Ascending aorta (tissue), 2 donors: ENCODE measurements around the gene RASD1. TPM values are rescaled to one million over a fixed set of nuclear protein-coding genes. Genes with fewer than 3 reads are reported as not detected.
"Not testable (repeated sequence)": the region's sequence is repeated elsewhere in the genome, so short reads cannot be mapped to it uniquely, and the experiment has no call there.

ENCODE experiments used
- DNase-seq, 2 donors: peaks; one replicate each; pipeline ENCODE4 v3.0.0-alpha.2; 2019; ENCODE audit warnings: low spot score in 2 of 2
- H3K27ac ChIP-seq, 2 donors: fragments of 200-600 bp; sonication (generic); one replicate each; pipeline ENCODE4 v1.5.1; 2016 to 2017; ENCODE audit warnings: mild to moderate bottlenecking in 1 of 2
- H3K27me3 ChIP-seq: fragments of 200-600 bp; sonication (generic); one replicate; pipeline ENCODE4 v1.5.1; 2017
- H3K36me3 ChIP-seq, 2 donors: fragments of 200-600 bp; sonication (generic); one replicate each; pipeline ENCODE4 v1.5.1; 2016
- H3K4me1 ChIP-seq, 2 donors: fragments of 200-600 bp; sonication (generic); one replicate each; pipeline ENCODE4 v1.5.1; 2016 to 2017; ENCODE audit warnings: mild to moderate bottlenecking in 1 of 2
- H3K4me3 ChIP-seq, 2 donors: fragments of 200-600 bp; sonication (generic); one replicate each; pipeline ENCODE4 v1.5.1; 2016 to 2017; ENCODE audit warnings: mild to moderate bottlenecking in 1 of 2
- H3K9me3 ChIP-seq, 2 donors: fragments of 200-600 bp; sonication (generic); one replicate each; pipeline ENCODE4 v1.5.1; 2016
- intact Hi-C: fragments of 100-400 bp; cut with DNase I; formaldehyde crosslinking; loops from one replicate; pipeline ENCODE4 v1.15.1; 2023
- total RNA-seq: library from RNA; depleted of rRNA; stranded (reverse); fragments of >200 nt; gene quantifications from one replicate; pipeline ENCODE4 v1.1.0, GENCODE V29; 2016
- TF ChIP-seq, protein P1 (sequence below), 3 experiments: fragments of 200-600 bp in 2 of 3; fragments of 450-650 bp in 1 of 3; sonication (generic) in 2 of 3; IDR thresholded peaks; one replicate each; pipeline ENCODE4 v1.5.1; 2016 to 2019; ENCODE audit warnings: antibody characterized with exemption in 3 of 3, mild to moderate bottlenecking in 1 of 3, moderate library complexity in 1 of 3

RASD1 gene
- total RNA-seq, 1 donor from 2014 or later, result 293 TPM

DNA sequence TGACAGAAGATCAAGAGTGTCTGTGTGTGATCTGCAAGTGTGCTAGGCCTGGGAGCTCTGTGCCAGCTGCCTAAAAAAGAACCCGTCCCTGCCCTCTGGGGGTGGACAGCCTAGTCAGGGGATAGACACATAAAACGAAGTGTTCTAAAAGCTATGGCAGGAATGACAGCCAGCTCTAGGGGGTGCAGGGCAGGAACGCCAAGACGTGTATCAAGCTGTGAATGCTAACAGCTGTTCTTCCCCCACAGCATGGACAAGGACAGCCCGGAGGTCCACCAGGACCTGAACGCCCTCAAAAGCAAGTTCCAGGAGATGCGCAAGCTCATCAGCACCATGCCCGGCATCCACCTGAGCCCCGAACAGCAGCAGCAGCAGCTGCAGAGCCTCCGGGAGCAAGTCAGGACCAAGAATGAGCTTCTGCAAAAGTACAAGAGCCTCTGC lies 5.1 kb downstream of the RASD1 start:
- Histone ChIP-seq H3K27ac (no peak overlapping the region), H3K4me3 (no peak overlapping the region), H3K9me3 (no peaks in the 10 kb centered on the region), H3K4me1 (peaks cover 3 to 8% of the 10 kb centered on the region in 2 donors), H3K36me3 (peaks cover 22 to 34% of the 10 kb centered on the region in 2 donors), H3K27me3 (no peaks in the 10 kb centered on the region)
- intact Hi-C loops, result loop anchor here (10.0 kb wide), 1 partner anchor 544 kb away; the partner anchor contains the start of genes ATPAF2 and GID4
- no peak for DNase-seq
- TF ChIP-seq, protein P1, sequence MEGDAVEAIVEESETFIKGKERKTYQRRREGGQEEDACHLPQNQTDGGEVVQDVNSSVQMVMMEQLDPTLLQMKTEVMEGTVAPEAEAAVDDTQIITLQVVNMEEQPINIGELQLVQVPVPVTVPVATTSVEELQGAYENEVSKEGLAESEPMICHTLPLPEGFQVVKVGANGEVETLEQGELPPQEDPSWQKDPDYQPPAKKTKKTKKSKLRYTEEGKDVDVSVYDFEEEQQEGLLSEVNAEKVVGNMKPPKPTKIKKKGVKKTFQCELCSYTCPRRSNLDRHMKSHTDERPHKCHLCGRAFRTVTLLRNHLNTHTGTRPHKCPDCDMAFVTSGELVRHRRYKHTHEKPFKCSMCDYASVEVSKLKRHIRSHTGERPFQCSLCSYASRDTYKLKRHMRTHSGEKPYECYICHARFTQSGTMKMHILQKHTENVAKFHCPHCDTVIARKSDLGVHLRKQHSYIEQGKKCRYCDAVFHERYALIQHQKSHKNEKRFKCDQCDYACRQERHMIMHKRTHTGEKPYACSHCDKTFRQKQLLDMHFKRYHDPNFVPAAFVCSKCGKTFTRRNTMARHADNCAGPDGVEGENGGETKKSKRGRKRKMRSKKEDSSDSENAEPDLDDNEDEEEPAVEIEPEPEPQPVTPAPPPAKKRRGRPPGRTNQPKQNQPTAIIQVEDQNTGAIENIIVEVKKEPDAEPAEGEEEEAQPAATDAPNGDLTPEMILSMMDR (IDR thresholded peaks at IDR 0.05), result no peak

DNA sequence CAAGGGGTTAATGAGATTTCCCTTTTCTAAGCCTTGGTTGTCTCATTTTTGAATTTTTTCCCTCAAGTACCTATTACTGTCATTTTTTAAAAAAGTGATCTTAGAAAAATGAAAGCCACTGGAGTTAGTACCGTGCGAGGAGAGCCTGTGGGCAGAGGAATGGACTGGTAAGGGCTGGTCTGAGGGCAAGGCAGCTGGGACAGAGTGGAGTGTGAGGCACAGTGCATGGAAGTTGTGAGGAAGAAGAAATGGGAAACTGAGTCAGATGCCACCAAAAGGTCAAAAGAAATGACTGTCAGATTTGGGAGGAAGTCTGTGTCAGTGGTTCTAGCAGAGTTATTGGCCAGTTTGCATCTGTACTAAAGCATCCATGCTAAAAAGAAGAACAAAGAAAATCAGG lies 8.2 kb downstream of the RASD1 start:
- intact Hi-C loops, result no loop called here
- H3K9me3 ChIP-seq, result no peaks in the 10 kb centered on the region
- TF ChIP-seq, protein P1 (IDR thresholded peaks at IDR 0.05), result no peak
- H3K27me3 ChIP-seq, result no peaks in the 10 kb centered on the region
- peaks cover 26 to 34% of the 10 kb centered on the region in 2 donors for H3K36me3 ChIP-seq
- no peak for DNase-seq
- no peak overlapping the region for H3K4me3 ChIP-seq
- H3K4me1 ChIP-seq, result no peaks in the 10 kb centered on the region
- H3K27ac ChIP-seq, result no peak overlapping the region

DNA sequence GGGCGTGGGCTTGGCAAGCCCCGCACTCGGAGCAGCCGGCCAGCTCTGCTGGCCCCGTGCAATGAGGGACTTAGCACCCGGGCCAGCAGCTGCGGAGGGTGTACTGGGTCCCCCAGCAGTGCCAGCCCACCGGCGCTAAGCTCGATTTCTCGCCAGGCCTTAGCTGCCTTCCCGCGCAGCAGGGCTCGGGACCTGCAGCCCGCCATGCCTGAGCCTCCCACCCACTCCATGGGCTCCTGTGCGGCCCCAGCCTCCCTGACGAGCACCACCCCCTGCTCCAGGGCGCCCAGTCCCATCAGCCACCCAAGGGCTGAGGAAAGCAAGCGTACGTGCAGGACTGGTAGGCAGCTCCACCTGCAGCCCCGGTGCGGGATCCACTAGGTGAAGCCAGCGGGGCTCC lies 9.8 kb downstream of the RASD1 start:
- H3K4me1 ChIP-seq, DNase-seq, H3K9me3 ChIP-seq, intact Hi-C loops, H3K27me3 ChIP-seq, H3K4me3 ChIP-seq, H3K27ac ChIP-seq: not testable (repeated sequence)
- H3K36me3 ChIP-seq, result peaks cover 10 to 19% of the 10 kb centered on the region in 2 donors

DNA sequence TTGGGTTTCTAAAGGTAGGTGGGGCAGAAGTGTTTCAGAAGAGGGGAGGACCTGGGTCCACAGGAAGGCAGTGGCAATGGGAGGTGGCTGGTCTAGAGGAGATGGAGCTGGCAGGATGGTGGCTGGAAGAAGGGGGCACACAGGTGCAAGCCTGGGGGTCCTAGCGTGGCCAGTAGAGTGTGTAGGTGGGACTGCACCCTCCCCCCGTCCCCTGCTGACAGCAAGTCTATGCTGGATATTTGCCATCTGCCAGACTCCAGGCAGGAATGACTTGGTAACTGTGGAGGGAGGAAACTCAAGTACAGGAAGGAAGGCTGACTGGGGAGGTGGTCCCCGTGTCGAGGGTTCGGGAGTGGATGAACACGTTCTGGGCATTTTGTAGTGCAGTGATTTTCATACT lies 10.8 kb downstream of the RASD1 start:
- intact Hi-C loops, result no loop called here
- TF ChIP-seq, protein P1 (IDR thresholded peaks at IDR 0.05), result no peak
- H3K4me3 ChIP-seq, result no peak overlapping the region
- peaks cover 9 to 15% of the 10 kb centered on the region in 2 donors for H3K36me3 ChIP-seq
- no peaks in the 10 kb centered on the region for H3K27me3 ChIP-seq
- H3K9me3 ChIP-seq, result no peaks in the 10 kb centered on the region
- H3K27ac ChIP-seq, result no peak overlapping the region
- DNase-seq, result no peak
- H3K4me1 ChIP-seq, result no peaks in the 10 kb centered on the region

GRCh38 chr17:17484451-17484899 lies 11.7 kb downstream of the RASD1 start:
- H3K27ac ChIP-seq, result no peak overlapping the region
- no peaks in the 10 kb centered on the region for H3K4me1 ChIP-seq
- TF ChIP-seq, protein P1 (IDR thresholded peaks at IDR 0.05), result no peak
- DNase-seq, result no peak
- no peaks in the 10 kb centered on the region for H3K9me3 ChIP-seq
- intact Hi-C loops, result no loop called here
- no peak overlapping the region for H3K4me3 ChIP-seq
- peaks cover 9 to 15% of the 10 kb centered on the region in 2 donors for H3K36me3 ChIP-seq
- no peaks in the 10 kb centered on the region for H3K27me3 ChIP-seq

DNA sequence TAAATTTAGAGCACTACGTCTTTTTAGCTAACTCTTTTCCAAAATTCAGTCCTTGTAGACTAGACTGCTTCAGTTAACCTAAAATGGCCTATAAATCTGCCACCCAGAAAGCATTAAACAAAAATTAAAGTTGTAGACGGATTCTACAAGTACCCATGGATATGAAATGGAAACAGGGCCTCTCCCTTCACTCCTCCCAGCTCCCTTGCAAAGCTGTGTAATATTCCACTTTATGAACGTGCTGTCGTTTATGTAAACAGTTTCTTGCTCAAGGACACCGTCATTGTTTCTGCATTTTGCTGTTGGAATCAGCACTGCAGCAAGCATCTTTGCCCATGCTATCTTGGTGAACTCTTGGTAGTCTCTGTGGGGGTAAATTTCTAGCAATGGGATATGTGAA lies 14.3 kb downstream of the RASD1 start:
- H3K27me3 ChIP-seq, result no peaks in the 10 kb centered on the region
- H3K36me3 ChIP-seq, result peaks cover 3 to 4% of the 10 kb centered on the region in 2 donors
- no peak overlapping the region for H3K4me3 ChIP-seq
- intact Hi-C loops, result no loop called here
- no peak overlapping the region for H3K27ac ChIP-seq
- H3K9me3 ChIP-seq, result no peaks in the 10 kb centered on the region
- TF ChIP-seq, protein P1 (IDR thresholded peaks at IDR 0.05), result no peak
- peaks cover 8 to 10% of the 10 kb centered on the region in 2 donors for H3K4me1 ChIP-seq
- no peak for DNase-seq
